HG03097 (cell line): ENCODE data around the gene SSBP2.

Experiments
- ATAC-seq: cut with Tn5 transposase; IDR thresholded peaks from one replicate; pipeline ENCODE4 v1.9.1; 2021; ENCODE audit not compliant: unreplicated experiment, low FRiP score

The SSBP2 gene

DNA sequence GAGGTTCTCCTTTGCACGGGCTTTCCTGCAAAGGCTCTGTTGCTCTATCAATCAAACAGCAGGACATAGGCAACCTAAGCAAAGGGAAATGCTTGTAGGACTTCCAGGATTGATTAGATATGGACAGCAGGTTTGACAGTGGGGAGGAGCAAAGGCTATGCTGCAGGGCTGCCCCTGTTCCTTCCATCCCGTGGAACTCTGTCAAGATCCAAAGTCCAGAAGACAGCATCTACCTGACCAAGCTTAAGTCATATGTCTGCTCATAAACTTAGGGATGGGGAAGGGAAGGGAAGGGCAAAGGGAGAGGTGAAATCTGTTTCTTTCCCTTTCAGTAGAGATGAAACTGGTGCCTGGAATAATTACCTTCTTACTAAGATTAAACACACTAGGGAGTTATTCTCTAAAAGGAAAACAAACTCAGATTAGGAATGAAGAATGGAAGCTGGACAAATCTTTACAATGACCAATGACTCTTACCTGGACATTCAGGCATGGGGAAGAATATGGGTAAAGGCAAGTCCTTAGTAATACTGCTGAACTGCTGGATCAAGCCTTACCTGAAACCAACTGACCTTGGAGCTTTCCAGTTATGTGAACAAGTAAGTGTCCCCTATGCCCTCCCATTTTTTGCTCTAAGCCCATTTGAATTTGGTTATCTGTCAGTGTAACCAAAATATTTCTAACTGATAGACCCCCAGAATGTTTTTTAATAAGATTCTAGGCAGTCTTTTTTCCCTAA, 348.5 kb downstream of the SSBP2 start:
- no peak for ATAC-seq

DNA sequence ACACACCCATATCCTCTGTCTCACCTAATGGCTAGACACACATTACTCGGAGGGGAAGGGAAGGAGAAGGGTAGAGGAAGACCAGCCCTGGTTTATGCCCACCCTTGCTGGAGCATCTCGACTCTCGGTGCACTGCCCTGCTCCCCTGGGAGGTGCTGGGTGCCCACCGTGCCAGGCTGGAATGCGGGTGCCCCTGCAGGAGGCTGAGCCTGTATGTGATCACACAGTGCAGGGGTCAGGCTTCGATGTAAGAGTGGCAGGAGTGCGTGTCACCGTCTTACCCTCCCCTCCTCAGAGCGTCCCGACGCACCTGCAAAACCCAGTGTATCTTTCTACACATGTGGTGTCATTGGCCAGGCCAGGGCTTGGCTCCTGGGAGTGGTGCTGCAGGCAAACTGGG, 349.6 kb downstream of the SSBP2 start:
- ATAC-seq = no peak

DNA sequence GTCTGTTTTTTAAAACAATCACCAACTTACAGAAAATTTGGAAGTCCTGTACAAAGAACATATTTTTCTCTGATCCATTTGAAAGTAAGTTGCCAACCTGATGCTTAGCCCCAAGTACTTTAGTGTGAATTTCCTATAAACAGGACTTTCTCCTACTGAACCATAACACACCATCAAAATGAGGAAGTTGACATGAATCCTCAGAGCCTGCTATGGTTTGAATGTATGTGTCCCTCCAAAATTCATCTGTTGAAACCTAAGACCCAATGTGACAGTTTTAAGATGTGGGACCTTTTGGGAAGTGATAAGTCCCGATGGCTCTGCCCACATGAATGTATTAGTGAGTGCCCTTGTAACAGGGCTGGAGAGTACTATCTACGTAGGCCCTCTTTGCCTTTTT, 350.5 kb downstream of the SSBP2 start:
- no peak for ATAC-seq

DNA sequence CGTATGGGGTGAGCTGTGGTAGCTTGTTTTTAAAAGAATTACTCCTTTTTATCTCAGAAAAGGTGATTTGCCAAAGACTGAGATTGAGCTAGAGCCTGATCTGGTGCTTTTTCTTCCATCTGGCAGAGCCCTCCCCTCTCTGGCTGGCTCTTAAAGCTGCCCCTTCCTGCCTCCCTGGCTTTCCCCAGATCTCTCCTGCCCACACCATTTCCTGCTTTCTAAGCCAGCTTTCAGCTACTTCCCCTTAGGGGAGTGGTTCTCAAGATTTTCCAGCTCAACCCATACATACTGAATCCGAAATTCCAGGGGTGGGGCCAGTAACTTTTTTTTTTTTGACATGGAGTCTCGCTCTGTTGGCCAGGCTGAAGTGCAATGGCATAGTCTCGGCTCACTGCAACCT, 352.2 kb downstream of the SSBP2 start:
- no peak for ATAC-seq

DNA sequence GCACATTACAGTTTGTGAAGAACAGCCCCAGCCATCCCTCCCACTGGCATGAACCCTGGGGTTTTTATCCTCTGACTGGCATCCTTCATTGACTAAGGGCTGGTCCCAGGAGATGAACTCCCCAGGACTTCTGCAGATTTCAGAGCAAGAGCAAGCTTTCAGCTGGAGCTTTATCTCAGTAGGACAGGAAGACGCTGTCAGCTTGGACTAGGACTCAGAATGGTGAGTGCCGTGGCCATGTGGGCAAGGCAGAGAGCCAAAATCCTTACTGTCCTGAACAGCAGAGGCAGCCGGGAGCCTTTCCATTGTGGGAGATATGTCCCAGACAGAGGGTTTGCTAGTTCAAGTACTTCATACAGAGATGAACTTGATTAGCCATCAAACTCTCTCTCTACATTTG, 353.7 kb downstream of the SSBP2 start:
- ATAC-seq = no peak

DNA sequence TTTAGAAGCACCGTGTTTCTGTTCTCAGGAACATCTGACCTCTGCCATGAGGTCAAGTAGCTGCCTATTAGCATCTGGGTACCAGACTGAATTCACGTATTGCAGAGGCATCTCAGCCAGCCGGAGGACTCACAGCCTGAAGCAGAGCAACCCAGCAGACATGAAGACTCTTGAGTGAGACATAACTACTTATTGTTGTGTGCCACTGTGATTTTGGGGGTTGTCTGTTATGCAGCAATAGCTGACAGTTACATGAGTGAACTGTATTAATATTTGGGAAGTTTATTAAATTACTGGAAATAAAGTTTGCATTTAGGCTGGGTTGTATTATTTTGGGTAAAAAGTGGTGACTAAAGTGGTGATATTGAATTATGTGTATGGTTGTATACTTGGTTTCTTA, 355.6 kb downstream of the SSBP2 start:
- ATAC-seq = no peak

DNA sequence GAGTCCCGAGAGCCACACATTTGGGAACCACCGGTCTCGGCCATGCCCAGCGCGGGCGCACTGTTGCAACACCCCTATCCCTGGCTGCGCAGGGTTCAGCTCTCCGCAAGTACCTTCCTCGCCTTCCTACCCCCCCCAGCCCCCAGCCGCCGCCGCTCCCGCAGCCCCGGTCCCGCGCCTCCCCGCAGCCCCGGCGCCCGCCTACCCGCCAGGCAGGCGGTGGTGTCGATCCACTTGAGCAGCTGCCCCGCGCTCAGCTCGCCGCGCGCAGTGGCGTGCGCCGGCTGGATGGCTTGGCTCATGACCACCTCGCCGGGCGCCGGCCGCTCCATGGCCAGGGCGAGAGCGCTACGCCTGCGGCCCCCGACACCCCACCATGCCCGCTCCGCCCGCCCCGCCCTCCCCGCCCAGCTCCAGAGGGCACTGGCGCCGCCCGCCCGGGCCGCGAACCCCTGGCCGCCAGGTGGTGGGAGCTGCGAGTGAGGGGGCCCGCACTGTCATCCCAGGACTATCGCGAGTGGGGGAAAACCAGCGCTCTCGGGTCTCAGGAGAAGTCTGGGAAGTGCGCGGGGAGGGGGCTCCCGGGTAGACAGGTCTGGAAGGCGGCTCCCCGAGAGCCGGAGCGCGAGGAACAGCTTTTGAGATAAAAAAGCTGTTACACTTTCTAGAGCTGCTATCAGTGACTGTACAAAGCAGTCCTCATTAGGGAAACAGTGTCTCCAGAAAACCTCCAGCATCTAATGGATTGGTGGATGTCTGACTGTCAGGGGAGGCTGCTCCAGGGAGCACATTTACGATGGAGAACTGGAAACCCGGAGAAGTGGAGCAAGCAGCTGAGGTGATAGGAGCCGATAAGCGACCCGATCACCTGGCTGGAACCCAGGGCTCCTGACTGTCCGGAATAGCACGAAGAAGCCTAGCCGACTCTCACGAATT, 356.8 kb downstream of the SSBP2 start, which contains the start of gene ACOT12:
Gene ACOT12, minus strand, starts transcription at position 352 of the 936 bp plus-strand sequence. Its CDS starts 20 bp downstream, at position 332.
- no peak for ATAC-seq

DNA sequence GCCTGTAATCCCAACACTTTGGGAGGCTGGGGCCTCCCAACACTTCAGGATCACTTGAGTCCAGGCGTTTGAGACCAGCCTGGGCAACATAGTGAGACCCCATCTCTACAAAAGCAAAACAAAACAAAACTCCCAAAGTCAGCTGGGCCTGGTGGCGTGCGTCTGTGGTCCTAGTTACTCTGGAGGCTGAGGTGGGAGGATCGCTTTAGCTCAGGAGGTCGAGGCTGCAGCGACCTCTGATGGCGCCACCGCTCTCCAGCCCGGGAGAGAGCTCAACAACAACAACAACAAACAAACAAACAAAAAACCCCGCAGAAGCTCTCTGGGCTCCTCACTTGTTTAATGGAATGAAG, 357.5 kb downstream of the SSBP2 start:
- ATAC-seq = no peak

DNA sequence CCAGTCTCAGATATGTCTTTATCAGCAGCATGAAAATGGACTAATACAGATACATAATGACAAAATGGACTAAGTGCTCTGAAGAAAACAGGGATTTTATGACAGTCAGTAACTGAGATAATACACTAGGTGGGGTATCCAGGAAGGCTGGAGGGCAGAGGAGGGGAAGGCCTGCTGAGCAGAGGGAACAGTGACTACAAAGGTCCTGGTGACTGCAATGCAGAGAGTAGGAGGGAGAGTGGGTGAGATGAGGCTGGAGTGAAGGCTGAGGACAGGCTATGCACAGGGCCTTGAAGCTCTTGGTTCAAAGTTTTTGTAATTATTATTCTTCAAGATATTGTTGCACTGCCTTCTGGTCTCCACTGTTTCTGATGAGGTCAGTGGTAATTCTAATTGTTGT, 361.9 kb downstream of the SSBP2 start:
- ATAC-seq = no peak

DNA sequence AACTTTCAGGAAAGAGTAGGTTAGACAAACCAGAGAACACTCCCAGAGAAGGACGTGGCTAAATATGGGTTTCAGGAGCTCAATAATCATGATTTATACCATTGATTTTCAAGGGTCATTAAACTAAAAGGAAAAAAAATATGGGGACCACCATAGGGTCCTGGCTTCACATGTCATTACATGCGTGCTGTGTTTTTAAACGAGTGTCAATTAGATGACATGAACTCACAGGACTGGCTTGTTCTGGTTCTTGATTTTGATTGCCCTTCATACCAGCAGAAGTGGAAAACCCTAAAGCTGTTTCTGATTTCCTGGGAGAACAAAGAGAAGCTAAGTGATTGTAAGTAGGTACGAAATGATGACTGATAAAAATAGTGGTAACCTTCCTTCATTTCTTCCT, 362.7 kb downstream of the SSBP2 start:
- no peak for ATAC-seq

DNA sequence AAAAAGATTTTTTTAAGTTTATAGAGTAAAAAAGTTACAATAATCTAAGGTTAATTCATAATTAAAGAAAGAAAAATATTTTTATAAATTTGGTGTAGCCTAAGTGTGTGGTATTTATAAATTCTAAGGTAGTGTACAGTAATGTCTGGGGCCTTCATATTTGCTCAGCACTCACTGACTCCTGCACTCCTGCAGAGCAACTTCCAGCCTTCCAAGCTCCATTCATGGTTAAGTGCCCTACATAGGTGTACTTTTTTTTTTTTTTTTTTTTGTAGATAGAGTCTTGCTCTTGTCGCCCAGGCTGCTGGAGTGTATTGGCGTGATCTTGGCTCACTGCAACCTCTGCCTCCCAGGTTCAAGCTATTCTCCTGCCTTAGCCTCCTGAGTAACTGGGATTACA, 367.0 kb downstream of the SSBP2 start:
- no peak for ATAC-seq

DNA sequence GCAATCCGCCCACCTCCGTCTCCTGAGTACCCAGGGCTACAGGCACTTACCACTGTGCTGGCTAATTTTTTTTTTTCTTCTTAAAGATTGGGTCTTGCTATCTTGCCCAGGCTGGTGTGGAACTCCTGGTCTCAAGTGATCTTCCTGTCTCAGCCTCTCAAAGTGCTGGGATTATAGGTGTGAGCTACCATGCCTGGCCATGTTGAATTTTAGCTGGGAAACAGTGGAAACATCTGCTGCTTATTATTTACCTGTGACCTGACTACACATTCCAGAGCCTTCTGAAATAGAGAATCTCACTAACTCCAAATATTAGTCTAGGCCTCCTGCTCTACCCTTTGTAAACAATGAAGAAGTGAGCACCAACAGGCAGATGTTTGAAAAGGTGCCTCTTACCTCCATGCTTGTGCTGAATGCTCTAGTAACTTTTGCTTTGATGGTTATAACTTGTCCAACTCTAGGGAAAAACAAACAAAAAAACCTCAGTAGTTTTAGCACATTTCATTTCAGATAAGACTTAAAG, 379.5 kb downstream of the SSBP2 start:
- no peak for ATAC-seq

DNA sequence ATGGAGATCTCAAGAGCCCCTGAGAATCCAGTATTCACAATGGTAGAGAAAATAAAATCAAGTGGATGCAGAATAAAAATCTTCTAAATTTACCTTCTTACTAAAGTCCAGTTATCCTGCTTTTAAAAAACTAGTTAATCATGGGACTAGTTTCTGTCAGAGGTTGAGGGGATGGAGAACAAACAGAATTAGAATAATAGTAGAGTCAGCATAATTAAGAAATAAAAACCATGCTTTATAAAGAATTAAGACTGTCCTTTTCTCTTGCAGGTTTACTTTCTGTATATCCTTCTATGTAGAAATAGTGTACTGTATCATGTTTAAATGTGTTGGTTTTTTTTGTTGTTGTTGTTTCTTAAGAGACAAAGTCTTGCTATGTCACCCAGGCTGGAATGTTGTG, 380.0 kb downstream of the SSBP2 start:
- no peak for ATAC-seq

DNA sequence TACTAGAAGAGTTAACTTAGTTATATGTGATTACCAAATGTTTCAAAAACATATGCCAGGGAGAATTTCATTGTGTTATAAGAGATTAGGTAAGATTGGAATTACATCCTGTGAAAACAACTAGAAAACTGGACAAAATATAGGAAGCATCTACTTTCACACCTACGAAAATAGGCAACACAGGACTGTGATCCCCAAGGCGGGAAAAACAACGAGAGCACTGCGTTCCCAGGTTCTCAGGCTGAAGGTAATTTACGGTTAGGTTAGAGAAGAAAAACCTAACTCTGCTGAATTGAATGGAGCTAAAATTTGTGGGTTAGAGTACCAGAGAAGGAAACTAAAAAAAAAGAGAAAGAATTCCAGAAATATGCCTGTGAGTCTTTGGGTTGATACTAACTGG, 385.4 kb downstream of the SSBP2 start:
- ATAC-seq = no peak

DNA sequence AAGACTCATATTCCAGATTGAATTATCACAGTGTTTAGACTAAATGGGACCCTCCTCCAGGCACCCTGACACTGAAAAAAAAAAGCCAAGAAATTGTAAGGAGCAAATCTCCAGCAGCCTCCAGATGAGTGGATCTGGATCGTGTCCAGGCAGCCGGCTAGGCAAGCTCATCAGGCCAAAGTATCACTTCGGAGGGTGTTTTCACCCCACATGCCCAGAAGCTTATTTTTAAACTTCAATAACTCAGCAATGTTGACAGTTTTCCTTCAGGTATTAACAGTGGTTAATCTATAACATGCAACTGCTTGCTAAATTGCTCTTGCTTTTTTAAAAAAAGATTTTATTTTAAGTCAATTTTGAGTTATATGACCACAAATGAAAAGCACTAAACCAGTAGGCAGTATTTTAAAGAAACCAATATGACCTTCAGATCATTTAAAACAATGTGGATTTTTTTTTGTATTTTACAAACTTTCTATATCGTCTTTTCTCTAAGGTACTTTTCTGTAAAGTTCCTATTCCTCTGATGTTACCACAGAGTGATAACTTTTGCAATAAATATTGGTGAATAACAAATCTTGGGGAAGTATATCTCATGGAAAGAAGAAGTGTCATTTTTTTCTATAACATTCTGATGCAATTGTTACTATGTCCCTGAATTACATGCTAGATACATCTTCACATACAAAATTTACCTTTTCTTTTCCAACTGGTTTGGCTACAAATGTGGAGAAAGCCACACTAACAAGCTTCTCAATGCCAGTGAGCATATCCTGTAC, 387.6 kb downstream of the SSBP2 start:
- no peak for ATAC-seq
